Renal cortex interstitium (tissue), 11 donors: ENCODE results near the gene NXT1. TPM values are rescaled to one million over a fixed set of nuclear protein-coding genes. Genes with fewer than 3 reads are reported as not detected.
"Not testable (repeated sequence)": the region's sequence is repeated elsewhere in the genome, so short reads cannot be mapped to it uniquely, and the experiment has no call there.

ENCODE experiments used
- DNase-seq, 11 donors: peaks; one replicate each; pipeline ENCODE4 v3.0.0-alpha.2; 2013; ENCODE audit warnings: low read depth in 9 of 11, low spot score in 4 of 11; ENCODE audit errors: extremely low read depth in 1 of 11
- polyA plus RNA-seq, 3 donors: library from polyadenylated mRNA; unstranded; fragments of 120-200 nt; gene quantifications; one replicate each; pipeline ENCODE4 v1.2.1, GENCODE V29; 2013; ENCODE audit not compliant: insufficient read length in 3 of 3

The NXT1 gene
- polyA plus RNA-seq, 3 donors: 17.5 to 22.7 (median 19.1) TPM

DNA sequence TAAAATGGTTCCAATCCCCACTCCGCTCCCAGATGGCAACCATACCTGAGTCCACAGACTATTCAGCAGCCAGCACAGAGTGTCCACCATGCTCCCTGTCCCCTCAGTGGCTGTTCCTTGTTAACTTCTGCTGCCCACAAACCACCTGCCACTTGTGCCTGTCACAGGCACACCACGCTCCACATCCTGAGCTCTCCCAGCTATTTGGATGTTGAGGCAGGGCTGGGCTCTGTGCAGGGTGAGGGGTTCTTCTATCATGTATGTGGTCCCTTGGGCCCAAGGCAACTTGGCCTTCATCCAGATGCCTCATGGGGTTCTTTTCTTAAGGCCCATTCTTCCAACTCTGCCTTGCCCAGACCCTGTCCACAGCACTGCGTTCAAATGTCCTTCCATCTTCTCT, 34.0 kb upstream of the NXT1 start:
- DNase-seq: no peak

DNA sequence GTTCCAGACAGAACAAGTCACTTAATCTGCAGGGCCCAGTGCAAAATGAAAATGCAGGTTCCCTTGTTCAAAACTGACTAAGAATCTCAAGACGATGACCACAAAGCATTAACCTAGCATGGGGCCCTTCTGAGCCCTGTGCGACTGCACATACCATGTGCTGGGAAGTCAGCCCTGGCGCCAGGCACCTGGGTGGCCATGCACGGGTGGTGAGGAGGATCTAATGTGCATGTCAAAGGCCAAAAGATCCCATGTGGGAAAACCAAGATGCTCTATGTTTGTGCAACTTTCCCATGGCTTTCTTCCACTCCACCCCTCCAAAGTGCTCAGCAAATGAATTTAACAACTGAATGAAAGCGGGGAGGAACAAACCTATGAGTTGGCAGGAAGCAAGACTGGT, 33.5 kb upstream of the NXT1 start:
- DNase-seq: no peak

GRCh38 chr20:23318347-23318746, 32.2 kb upstream of the NXT1 start:
- no peak for DNase-seq

DNA sequence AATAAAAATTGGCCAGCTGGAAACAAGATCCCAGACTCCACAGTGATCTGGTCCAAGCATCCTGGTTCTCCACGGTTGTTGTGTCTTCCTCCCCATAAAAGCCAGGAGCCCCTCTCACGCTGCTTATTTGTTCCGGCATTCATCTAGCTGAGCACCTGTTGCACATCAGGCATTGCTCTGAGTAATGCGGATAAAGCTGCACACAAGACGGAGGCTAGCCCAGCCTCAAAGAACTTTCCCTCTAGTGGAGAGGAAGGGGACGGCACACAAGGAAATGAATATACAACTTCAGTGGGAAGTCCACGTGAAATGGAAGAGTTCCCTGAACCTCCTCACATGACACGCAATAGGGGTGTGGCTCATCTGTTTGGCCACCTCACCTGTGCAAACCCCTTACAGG, 30.3 kb upstream of the NXT1 start:
- DNase-seq: no peak

GRCh38 chr20:23325107-23325506, 25.5 kb upstream of the NXT1 start:
- no peak for DNase-seq

- no peak for DNase-seq
Measured at GRCh38 chr20:23326774-23327173, 23.8 kb upstream of the NXT1 start.

- no peak for DNase-seq
Measured at GRCh38 chr20:23327617-23328333, 22.8 kb upstream of the NXT1 start.

DNA sequence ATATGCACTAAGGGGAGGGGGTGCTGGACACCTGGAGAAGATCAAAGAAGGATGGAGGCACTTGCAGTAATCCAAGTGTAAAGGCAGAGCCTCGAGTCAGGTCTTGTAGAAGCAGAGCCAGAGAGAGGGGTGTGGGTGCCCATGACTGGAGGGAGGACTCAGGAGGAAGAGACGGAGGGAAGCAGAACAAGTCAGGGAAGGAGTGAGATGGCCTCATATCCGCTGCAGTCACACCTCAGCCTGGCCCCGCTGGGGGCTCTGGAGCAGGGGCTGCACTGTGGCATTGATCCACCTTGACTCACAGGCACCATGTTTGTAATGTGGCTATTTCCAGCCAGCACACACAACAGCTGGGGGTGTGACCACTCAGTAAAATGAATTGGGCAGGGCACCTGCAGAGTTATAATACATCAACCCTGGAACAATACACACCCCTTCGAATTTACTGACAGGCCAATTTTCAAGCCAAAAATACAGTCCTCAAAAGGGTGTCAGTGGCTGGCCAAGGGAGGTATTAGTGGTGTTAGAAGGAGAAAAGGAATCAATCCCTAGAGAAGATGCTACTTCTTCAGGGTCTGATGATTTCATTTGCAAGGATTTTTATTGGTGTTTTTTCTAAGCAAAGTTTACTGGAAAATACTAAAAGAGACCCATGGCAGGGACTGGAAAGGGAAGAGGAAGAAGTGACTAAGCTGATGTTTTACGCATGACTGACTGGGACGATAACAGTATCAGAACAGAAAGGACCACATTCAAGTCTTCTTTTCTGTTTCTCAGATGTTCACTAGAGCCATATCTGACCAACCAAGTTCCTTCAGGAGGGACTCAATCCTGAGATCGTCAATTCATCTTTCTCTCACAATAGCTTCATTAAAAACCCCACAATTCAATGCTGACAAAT, 18.9 kb upstream of the NXT1 start:
- DNase-seq: no peak

DNA sequence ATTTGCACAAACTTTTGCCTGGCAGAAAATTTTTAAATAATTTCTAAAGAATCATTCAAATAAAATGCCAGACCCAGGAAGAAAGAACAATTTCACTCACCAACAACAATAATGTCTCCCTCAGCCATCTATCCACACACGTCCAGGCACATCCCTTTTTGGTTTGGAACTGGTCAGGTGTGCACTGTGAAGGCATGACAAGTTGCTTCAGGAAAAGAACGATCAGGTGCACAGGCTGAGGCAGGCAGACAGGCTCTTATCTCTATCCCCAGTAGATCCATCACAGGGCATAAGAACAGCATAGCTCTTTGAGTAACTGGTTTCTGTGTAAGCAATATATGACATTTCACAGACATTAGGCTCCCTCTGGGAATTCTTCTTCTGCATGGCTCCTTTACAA, 18.1 kb upstream of the NXT1 start:
- no peak for DNase-seq

DNA sequence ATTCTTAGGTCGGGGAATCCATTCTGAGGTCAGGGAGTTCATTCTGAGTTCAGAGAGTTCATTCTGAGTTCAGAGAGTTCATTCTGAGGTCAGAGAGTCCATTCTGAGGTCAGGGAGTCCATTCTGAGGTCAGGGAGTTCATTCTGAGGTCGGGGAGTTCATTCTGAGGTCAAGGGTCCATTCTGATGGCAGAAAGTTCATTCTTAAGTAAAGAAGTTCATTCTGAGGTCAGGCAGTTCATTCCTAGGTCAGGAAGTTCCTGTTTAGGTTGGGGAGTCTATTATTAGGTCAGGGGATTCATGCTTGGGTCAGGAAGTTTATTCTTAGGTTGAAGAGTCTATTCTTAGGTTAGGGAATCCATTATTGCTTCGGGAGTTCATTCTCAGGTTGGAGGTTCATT, 16.5 kb upstream of the NXT1 start:
- no peak for DNase-seq

- no peak for DNase-seq
Measured at GRCh38 chr20:23335521-23335920, 15.1 kb upstream of the NXT1 start.

- DNase-seq: no peak
Measured at GRCh38 chr20:23336476-23336875, 14.1 kb upstream of the NXT1 start.

- no peak for DNase-seq
Measured at GRCh38 chr20:23337312-23337711, 13.3 kb upstream of the NXT1 start.

DNA sequence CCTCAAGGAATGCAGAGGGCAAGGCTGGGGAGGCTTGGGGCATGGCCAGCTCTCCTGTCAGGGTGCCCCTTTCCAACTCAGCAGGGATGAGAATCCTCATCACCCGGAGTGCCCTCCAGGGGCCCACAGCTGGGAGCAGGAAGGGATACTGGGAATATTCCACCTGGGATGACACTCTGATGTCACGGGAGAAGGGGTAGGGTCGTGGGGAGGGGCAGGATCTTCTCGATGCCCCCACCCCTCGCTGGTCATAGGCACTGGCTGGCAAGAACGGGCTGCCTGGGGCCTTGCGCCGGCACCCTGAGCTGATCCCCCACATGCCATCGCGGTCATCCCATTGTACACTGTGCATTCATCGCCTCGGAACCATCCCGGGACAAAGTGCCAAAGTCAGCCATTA, 10.6 kb upstream of the NXT1 start:
- DNase-seq: no peak

- peak in 4 of 11 donors; percentile 29 to 45 (median 42) for DNase-seq
Measured at GRCh38 chr20:23340524-23340923, 10.1 kb upstream of the NXT1 start.

GRCh38 chr20:23341073-23341472, 9.5 kb upstream of the NXT1 start:
- DNase-seq: no peak

- no peak for DNase-seq
Measured at GRCh38 chr20:23343590-23343989, 7.0 kb upstream of the NXT1 start.

- no peak for DNase-seq
Measured at GRCh38 chr20:23344336-23344735, 6.3 kb upstream of the NXT1 start.

- DNase-seq: no peak
Measured at GRCh38 chr20:23346002-23346401, 4.6 kb upstream of the NXT1 start.

DNA sequence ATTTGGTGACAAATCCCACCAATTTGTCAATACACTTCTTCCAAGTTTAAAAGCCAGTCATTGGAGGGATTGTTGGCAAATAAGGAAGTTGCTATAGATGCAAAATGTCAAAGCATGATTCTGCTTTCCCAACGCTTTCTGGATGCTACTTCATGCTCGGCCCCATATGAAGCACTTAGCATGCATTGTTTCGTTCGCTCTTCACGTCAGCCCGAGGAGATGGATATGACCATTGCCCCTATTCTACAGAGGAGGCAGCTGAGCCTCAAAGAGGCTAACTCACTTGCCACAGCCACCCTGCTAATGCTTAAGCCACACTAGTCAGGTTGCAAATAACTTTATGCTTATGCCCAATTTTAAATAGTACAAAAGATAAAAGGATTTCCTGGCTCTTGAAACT, 2.8 kb upstream of the NXT1 start:
- no peak for DNase-seq

DNA sequence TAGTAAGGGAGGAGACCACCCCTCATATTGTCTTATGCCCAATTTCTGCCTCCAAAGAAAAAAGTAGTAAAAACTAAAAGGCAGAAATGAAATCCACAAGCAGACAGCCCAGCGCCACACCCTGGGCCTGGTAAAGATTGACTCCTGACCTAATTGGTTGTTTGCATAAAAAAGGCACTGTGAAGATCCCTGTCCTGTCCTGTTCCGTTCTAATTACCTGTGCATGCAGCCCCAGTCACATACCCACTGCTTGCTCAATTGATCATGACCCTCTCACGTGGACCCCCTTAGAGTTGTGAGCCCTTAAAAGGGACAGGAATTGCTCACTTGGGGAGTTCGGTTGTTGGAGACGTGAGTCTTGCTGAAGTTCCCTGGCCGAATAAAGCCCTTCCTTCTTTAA, 2.1 kb upstream of the NXT1 start:
- not testable (repeated sequence) for DNase-seq
